GM18909 (cell line): ENCODE data around the gene TMEM39A.

ENCODE experiments used
- ATAC-seq: cut with Tn5 transposase; IDR thresholded peaks from one replicate; pipeline ENCODE4 v1.9.1; 2021; ENCODE audit warnings: mild to moderate bottlenecking; ENCODE audit not compliant: unreplicated experiment, poor library complexity

The TMEM39A gene

DNA sequence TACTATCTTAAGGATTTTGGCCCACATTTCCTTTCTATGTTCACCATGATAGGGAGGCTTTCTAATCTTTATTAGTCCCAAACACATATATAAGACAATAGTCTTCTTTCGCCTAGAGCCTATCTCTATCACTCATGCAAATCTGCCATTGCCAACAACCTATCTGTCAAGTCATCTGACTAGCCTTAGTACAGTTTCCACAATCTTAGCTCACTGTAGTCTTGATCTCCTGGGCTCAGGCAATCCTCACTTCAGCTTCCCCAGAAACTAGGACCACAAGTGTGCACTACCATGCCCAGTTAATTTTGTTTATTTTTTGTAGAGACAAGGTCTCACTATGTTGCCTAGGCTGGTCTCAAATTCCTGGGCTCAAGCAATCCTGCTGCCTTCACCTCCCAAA lies 6.9 kb downstream of the TMEM39A start:
- no peak for ATAC-seq

DNA sequence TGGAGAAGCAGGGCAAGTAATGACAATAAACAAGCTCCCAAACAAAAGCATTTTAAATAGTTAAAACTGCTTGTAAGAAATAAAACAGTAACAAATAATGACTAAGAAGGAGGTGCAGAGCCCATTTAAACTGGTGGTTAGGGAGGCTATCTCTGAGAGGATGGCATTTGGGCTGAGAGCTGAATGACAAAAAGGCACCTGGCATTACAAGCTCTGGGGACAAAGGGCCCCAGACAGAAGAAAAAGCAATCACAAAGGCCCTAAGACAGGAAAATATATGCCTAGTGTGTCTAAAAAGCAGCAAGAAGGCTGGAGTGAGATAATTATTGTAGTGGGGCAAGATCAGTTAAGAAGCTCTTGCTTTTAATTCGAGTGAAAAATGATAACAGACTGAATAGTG lies 9.6 kb downstream of the TMEM39A start:
- ATAC-seq: no peak

DNA sequence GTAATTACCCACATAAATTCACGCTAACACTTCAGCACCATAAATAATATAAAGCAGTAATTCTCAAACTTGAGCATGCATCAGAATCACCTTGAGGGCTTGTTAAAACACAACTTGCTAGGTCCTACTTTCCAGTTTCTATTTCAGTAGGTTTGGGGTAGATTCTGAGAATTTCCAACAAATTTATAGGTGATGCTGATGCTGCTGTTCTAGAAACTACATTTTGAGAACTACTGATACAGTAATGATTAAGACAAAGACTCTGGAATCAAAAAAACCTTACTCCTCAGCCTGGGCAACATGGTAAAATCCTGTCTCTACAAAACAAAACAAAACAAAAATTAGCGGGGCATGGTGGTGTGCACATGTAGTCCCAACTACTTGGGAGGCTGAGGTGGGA lies 18.8 kb downstream of the TMEM39A start:
- ATAC-seq: no peak

DNA sequence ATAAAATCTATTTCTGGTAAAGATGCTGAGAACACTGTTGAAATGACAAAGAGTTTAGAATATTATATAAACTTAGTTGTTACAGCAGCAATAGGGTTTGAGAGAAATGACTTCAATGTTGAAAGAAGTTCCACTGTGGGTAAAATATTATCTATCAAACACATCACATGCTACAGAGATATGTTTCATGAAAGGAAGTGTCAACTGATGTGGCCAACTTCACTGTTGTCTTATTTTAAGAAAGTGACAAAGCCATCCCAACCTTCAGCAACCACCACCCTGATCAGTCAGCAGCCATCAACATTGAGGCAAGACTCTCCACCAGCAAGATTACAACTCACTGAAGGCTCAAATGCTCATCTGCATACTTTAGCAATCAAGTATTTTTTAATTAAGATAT lies 20.2 kb downstream of the TMEM39A start:
- ATAC-seq: no peak

DNA sequence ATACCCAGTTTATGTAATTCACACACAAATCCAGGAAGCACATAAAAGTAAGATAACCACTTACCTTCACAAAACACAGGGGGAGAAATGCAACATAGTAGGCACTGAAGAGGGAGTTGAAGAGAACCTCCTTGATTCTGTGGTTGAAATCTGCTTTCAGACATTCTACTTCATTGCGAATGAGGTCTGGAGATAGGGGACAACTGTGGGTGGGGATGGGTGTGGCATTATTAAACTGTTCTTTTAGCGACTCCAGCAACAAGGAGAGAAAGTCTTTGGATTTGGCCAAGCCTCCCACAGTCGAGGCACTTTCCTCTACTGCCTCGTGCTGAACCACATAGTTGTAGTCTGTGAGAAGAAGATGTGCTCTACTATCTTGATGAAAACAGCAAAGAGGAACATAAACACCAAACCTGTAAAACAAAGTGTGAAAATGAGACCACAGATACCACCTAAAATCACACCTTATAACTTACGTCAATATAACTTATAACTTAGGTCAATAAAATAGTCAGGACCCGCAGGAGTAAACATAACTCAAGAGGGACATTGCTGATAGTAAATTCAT lies 25.6 kb downstream of the TMEM39A start:
- no peak for ATAC-seq

DNA sequence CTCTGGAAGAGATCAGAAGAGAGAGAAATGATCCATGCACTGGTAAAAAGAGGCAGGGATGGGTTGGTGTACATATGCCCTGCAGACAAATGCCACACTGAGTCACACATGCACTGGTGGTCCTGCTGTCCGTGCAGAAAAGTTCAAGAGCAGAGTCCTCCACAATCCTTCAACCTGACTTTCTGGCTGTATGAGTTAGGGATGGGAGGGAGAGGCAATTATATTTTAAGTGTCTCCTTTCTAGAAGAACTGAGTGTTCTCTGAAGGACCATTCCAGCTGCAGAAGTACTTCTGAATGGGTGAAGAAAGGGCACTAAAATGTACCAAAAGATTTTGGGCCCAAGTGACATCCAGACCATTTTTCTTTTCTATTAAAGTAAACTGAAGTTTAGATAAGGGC lies 26.4 kb downstream of the TMEM39A start:
- no peak for ATAC-seq

DNA sequence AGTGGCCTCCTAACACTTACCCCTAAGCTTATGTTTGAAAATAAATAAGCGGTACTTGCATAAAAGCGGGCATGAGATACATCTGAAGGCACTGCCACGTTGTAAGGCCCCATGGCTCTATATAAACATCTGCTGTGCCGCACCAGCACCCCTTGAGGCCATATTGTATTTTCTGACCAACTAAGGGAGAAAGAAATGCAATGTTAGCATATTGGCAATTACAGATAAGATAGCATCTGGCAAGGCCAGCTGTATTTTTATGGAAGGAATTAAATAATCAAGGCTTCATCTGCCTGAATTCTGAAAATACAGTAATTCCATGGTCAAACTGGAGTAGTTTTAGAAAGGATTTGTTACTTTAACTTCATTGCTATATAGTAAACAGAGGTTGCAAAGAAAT lies 28.7 kb downstream of the TMEM39A start:
- ATAC-seq: no peak

DNA sequence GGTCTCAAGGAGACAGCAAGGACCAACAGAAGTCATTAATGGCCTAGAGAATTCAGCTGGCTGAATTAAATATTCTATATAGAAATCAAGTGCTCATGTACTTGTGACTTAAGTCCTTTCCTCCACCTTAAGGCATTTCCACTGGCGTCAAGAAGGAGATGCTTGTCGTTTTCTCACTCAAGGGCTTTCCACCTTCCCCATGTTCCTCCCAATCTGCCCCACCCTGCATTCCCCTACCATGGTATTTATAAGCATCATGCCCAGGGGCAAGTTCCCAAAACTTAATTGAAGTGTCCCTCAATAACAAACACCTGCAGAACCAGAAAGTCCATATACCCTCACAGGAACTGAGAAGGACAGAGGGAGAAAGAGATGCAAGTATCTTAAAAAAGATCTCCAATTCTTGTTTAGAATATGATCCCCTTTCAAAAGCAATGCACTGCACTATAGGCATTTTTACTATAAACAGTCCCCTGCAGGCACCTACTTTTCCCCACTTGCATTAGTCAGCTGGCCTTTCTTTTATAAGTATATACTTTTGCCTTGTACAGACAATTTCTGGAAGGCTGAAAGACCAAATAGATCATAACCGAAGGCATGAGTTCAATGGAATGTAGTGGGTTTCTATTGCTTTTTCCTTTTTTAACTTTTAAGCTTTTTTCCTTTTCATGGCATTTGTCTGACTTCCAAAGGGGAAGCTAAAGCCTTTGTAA lies 29.6 kb downstream of the TMEM39A start:
- no peak for ATAC-seq

DNA sequence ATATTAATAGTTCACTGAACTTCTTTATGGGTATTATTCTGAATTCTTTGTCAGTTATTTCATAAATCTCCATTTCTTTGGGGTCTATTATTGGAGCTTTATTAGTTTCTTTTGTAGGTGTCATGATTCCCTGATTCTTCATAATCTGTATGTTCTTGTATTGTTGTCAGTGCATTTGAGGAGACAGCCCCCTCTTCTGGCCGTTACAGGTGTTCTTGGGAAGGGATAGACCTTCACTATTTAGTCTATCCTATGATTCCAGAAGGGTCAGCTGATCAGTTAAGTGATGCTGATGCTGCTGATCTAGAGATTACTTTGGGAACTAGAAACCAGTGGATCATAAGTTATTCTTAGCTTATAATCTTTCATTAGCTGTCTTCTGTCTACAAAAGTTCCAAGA lies 34.9 kb downstream of the TMEM39A start:
- ATAC-seq: no peak

DNA sequence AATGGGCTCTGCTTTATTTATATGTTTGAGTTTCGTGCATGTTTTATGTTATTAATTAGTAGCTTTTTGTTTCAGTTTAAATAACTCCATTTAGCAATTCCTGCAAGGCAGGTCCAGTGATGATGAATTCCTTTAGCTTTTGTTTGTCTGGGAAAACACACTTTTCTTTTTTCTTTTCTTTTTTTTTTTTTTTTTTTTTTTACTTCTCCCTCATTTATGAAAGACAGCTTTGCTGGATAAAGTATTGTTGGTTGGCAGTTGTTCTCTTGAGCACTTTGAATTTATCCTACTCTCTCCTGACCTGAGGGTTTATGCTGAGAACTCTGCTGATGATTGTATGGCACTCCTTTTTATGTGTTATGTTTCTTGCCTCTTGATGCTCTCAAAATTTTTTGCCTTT lies 35.7 kb downstream of the TMEM39A start:
- no peak for ATAC-seq

DNA sequence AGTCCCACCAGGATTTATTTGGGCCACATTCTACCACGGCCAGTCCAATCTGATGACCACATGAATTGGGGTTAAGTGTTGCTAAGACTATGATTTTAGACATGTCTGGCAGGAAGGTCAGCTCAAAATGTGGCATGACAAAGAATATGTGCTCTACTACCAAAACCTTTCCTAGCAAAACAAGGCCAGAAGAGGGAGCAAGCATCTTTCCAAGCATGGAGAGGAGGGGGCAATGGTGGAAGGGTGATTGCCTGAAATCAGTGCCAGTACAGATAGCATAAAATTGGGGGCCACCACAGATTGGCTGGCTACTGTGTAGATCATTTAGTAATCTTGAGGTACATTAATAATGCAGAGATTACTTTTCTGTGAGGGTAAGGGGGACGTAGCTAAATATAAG lies 43.2 kb downstream of the TMEM39A start:
- ATAC-seq: no peak

DNA sequence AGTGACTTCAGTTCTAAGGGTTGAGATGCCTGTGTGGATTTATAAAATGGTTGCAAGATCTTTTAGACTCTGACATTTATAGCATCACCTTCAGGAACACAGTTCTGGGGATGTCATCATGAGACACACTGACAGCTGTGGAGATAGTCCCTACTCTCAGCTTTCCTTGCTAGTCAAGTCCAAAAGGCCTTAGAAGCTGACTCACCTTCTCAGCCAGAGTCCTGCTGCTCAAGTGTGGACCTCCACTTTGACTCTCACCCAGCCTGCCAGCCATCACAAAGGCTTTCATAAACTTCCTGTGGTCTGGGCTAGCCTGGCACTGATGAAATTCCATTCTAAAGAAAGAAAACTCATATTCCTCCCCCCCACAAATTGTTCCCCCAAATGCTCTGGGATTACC lies 44.8 kb downstream of the TMEM39A start:
- no peak for ATAC-seq

DNA sequence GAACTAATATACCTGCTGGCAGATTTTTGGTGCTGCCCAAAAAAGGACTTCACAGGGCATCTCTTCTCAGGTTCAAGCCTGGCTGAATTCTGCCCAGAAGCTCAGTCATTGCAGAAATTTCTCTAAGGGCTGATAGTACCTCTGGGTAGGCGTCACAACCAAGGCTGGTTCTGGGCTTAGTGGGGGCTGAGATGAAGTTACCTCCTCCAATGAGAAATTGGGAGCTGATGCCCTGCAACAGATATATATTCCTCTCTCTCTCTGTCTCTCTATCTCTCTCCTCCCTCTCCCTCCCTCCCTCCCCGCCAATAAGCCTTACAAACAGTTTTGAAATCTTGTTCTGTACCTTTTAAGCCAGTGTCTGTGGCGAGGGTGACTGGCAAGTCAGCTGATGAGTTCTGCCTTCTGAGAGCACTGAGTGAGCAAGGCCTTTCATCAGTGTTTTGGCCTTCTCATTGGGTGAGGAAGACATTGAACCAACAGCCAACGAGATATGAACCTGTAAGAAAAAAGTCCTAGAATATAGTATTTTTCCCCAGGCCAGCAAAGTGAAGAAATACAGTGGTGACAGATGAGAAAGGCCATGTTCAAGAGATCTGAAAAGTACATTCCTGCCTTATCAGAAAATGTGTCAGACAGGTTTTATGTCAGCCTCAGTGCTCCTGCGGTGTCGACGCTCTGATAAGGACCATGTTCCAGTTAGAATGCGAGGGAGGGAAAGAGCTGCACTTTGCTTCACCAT lies 45.5 kb downstream of the TMEM39A start:
- ATAC-seq: no peak

DNA sequence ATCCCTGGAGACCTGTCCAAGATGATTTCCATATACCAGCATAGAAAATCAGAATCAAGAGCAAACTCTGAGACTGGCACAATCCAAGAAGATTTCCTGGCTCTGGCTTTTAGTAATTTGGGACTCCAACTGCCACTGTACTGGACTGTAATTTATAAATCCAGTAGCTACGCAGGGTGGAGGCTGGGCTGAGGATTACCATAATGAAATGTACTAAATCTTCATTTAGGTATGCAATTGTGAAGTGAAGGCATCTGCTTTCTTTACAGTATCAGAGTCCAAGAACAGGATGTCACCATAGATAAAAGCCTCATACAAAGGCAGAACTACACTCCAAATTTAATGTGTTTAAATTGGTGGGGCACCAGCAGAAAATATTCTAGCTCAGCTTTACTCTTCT lies 46.5 kb downstream of the TMEM39A start:
- ATAC-seq: no peak

DNA sequence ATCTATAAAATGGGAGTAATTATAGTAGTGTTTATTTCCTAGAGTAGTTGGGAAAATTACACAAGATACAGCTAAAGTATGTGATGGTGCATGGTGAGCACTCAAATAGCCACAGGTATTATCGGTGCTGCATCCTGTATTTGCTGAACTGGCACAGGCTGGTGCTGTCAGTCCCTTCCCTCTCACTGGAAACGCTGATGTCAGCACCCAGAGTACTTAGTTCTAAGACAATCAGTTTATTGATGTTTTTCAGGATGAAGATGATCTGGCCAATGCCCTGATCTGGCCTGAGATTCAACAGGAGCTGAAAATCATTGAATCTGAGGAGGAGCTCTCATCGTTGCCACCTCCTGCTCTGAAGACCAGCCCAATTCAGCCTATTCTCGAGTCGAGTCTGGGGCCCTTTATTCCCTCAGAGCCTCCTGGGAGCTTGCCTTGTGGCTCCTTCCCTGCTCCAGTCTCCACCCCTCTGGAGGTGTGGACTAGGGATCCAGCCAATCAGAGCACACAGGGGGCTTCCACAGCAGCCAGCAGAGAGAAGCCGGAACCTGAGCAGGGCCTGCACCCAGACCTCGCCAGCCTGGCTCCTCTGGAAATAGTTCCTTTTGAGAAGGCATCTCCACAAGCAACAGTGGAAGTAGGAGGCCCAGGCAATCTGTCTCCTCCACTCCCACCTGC lies 49.7 kb downstream of the TMEM39A start:
- no peak for ATAC-seq

DNA sequence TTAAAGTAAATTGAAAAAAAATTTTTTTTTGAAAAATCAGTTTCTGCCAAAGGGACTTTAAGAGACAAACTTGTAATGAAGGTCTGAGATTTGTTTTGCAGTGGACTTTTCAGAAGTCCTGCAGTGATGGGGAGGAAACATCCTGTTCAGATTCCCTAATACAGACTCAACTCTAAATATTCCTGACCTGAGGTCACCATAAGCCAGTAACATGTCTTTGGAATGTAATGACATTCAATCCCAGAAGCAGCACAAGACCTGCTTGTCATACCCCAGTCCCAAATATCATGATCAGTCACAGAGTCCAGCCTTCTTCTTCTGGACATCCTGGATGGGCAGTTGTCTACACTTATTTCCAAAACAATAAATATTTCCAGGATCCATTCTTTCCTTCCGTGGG lies 53.6 kb downstream of the TMEM39A start:
- ATAC-seq: no peak

DNA sequence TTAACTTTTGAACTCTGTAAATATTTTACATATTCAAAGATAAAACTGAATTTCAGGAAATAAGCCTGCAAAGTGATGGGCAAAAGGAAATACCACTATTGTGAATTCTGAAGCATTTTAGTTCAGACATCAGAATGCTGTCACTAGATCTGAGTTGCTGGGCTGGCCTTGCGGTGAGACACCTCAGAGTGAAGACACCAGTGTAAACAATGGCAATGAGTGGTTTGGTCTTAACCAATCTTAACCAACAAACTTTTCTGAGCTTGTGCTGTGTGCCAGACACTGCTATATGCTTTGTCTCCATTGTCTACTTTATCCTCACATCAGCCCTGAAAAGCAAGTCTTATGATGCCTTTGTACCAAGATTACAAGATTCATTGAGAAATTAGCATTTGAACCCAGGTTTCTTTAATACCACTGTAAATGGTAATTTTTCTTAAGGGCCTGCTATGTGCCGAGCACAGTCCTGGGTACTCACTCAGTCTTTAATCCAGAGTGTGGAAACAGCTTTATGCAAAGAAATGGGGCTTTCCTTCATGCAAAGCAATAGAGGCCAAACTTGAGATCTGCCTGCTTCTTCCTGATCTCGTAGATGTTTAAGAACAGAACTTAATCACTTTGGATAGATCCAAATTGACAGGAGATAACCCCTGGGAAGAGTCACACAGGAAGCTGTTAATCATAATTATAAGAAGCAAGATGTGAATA lies 55.0 kb downstream of the TMEM39A start:
- no peak for ATAC-seq

DNA sequence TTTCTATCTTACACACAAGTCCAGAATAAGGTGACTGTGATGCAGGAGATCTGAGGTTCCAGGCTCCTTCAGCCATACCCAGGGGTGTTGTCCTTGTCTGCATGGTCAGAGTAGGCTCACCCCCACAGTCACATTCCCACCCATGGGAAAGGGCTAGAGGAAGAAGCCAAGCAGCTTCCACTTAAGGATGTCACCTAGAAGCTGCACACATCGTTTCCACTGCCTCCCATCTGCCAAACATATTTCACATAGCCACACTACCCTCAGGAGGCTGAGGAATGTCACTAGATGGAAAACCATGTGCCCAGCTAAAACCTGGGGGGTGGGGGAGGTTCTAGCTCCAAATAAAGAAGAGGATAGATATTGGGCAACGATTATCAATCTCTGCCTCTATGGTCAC lies 58.1 kb downstream of the TMEM39A start:
- ATAC-seq: no peak

DNA sequence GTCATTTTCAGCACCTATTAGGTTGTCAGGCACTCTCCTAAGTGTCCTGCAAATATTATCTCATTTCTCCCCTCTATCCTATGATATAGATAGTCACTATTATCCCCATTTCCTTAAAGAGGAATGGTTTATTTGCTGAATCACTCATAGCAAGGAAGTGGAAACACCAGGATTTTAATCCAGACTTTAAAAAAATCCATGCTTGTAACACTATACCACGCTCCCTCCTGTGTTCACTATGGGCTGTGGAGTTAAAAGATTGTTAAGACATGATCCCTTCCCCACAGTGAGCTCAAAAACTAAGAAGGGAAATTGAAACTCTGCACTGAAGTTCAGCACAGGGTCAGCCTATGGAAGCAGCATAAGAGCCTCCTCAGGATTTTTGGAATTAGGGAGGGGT lies 60.2 kb downstream of the TMEM39A start:
- no peak for ATAC-seq

DNA sequence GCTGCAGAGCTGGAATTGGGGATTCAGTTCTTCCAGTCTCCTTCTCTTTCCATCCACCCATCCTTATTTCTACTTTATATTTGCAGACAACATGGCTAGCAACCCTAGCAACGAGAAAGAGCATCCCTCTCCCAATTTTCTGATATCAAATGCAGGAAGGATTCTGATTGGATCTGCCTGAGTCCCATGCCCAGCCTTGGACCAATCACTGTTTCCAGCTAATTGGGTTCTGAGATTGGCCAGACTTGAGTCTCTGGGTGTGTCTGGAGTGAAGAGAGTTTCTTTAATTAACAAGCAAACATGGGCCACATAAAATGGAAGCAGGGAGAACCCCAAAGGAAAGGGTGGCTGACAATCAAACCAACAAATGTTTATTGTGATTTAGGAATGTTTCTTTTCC lies 60.6 kb downstream of the TMEM39A start:
- no peak for ATAC-seq
